NCI-H2171 (cell line): ENCODE data around the gene PKP4.
"Not testable (repeated sequence)": the region's sequence is repeated elsewhere in the genome, so short reads cannot be mapped to it uniquely, and the experiment has no call there.

ENCODE experiments used
- DNase-seq: peaks from one replicate; lab custom pipeline; 2025; lab: John Stamatoyannopoulos, UW

The PKP4 gene, protein sequence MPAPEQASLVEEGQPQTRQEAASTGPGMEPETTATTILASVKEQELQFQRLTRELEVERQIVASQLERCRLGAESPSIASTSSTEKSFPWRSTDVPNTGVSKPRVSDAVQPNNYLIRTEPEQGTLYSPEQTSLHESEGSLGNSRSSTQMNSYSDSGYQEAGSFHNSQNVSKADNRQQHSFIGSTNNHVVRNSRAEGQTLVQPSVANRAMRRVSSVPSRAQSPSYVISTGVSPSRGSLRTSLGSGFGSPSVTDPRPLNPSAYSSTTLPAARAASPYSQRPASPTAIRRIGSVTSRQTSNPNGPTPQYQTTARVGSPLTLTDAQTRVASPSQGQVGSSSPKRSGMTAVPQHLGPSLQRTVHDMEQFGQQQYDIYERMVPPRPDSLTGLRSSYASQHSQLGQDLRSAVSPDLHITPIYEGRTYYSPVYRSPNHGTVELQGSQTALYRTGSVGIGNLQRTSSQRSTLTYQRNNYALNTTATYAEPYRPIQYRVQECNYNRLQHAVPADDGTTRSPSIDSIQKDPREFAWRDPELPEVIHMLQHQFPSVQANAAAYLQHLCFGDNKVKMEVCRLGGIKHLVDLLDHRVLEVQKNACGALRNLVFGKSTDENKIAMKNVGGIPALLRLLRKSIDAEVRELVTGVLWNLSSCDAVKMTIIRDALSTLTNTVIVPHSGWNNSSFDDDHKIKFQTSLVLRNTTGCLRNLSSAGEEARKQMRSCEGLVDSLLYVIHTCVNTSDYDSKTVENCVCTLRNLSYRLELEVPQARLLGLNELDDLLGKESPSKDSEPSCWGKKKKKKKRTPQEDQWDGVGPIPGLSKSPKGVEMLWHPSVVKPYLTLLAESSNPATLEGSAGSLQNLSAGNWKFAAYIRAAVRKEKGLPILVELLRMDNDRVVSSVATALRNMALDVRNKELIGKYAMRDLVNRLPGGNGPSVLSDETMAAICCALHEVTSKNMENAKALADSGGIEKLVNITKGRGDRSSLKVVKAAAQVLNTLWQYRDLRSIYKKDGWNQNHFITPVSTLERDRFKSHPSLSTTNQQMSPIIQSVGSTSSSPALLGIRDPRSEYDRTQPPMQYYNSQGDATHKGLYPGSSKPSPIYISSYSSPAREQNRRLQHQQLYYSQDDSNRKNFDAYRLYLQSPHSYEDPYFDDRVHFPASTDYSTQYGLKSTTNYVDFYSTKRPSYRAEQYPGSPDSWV

DNA sequence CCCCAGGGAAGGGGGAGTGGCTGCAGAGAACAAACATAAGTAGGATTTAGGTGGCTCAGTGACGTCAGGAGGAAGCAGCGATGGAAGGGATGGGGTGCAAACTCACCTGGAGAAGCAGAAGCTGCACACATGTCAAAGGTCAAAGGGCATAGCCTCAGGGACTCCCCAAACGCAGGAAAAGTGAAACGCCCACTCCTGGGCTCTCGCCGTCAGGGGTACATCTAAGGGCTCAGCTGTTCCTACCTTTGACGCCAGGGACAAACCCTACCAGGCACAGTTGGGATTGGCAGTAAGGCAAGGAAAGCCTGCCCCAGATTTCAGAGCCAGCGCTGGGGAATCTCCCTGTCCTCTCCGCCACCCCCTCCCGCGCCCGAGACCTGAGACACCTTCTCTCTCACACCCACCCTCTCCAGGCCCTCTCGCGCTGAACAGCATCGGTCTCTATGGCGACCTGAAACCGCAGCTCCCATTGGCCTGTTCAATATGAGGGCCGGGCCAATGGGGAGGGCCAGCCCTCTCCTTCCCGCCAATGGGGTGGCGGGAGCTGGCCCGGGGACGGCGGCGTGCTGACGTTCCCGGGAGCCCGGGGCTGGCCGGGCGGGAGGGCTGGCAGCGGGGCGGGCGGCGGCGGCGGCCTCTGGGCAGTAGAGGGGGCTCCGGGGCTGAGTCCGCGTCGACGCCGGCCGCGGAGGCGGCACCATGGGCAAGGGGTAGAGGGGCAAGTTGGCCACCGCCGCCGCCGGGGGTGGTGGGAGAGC, at the start of gene PKP4, which contains the start of gene CCDC148:
Gene PKP4 (plus strand): TSS at position 644 of the 758 bp plus-strand sequence. CDS start 76,233 bp downstream, outside the sequence.
Gene CCDC148 (minus strand): TSS at position 445 of the 758 bp plus-strand sequence. CDS start 314 bp downstream, at position 131.
- DNase-seq, result peak; percentile 94

DNA sequence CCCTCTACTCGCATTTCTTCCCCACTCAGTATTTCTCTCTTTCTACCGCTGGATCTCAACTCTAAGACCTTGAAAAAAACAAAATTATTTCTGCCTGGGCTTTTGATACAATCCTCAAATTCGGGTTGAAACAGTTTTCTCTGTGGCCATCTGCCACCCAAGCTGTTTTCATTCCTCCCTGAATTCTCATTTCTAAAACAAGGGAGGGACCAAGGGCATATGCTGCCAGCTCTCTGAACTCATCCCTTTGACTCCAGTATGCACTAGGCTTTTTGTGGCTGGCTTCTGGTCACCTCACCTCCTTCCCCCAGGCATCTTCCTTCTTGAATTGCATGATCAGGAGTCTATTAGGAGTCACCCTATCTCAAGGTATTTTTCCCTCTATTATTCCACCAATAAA, 49.7 kb upstream of the PKP4 start:
- peak; percentile 85 for DNase-seq

DNA sequence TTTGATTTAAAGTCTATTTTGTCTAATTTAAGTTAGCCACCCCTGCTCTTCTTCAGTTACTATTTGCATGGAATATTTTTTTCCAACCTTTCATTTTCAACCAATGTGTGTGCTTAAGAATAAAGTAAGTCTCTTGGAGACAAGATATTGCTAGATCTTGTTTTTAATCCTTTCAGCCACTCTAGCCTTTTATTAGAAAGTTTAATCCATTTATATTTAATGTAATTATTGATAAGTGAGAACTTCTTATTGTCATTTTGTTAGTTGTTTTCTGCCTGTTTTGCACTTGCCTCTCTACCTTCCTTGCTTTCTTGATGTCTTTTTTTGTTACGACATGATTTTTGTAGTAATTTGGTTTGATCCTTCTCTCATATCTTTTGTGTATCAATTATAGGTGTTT, 46.6 kb upstream of the PKP4 start:
- no peak for DNase-seq

DNA sequence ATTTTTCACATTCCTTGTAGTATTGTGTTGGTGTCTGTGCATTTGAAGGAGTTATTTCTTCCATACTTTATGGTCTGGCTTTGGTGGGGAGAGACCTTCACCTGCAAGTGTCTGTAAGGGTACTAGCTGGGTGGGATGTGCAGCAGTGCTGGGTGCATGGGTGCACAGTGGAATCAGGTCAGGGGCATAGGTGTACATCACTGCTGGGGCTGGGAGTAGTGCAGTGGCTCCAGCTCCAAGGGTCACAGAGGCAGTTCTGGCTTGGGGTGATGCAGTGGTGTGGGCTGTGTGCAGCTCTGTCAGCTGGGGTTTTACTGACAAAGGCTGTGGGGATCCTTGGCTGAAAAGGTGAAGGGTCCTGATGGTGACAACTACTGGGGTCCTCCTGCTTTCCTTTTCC, 45.0 kb upstream of the PKP4 start:
- no peak for DNase-seq

DNA sequence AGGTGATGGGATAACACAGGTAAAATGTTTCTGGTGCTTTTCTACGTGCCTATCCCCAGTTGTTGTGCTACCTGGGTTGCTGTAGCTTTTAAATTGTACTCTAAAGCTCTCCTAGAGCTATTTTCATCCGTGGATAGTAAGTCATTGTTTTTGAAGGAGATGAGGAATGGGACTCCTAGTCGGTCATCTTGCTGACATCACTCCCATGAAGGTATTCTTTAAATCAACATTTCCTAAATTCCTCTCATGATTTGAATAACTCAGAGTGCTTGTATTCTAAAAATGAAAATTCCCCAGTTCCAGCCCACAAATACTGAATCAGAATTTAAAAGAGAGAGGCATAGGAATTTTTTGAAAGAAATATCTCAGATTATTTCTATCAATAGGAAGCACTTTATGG, 44.5 kb upstream of the PKP4 start:
- no peak for DNase-seq

DNA sequence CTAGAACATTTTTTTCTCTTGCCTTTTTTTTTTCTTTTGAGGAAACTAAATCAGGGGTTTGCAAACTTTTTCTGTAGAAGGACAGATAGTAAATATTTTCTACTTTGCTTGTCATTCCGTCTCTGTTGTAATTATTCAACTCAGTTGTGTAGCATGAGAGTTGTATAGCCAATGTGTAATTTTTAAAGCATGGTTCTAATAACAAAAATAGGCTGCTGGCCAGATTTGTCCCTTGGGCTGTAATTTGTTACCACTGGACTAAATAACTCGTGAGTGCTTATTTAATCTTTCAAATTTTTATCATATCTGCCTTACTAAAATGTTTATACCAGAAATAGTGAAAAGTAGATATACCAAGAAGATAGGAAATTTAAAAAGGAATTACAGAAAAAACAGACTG, 43.2 kb upstream of the PKP4 start:
- DNase-seq, result no peak

DNA sequence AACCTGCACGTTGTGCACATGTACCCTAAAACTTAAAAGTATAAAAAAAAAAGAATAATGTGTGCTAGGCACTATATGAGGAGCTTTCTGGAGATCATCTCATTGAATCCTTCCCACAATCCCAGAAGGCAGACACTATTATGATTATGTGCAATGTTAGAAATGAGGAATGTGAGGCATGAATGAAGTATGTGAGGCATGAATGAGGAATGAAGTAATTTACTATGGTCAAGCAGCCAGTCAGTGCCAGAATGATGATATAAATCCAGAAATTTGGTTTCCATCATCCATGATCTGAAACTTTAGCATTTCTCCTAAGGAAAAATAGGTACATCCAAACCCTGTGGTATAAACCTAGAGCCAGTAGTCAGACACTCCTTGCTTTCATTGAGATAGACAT, 42.2 kb upstream of the PKP4 start:
- no peak for DNase-seq

DNA sequence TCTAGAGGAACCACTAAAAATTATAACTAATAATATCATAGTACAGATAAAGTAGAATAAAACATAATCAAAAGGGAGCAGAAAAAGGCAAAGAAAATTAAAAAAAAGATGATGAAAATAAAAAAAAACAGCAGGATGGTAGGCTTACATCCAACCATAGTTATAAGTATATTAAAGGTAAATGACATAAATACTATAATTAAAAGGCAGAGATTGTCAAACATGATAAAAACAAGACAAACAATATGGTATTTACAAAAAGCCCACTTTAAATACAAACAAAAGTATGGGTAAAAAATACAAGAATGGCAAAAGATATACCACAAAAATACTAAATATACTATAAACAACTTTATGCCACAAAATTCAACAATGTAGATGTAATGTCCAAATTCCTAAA, 24.6 kb upstream of the PKP4 start:
- DNase-seq, result no peak

DNA sequence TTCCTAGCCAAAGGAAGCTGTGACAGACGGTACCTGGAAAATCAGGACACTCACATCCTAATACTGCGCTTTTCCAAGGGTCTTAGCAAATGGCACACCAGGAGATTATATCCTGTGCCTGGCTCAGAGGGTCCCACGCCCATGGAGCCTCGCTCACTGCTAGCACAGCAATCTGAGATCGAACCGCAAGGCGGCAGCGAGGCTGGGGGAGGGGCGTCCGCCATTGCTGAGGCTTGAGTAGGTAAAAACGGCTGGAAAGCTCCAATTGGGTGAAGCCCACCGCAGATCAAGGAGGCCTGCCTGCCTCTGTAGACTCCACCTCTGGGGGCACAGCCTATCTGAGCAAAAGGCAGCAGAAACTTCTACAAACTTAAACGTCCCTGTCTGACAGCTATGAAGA, 23.0 kb upstream of the PKP4 start:
- not testable (repeated sequence) for DNase-seq

DNA sequence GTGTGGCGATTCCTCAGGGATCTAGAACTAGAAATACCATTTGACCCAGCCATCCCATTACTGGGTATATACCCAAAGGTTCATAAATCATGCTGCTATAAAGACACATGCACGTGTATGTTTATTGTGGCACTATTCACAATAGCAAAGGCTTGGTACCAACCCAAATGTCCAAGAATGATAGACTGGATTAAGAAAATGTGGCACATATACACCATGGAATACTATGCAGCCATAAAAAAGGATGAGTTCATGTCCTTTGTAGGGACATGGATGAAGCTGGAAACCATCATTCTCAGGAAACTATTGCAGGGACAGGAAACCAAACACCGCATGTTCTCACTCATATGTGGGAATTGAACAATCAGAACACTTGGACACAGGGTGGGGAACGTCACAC, 17.7 kb upstream of the PKP4 start:
- DNase-seq, result not testable (repeated sequence)

DNA sequence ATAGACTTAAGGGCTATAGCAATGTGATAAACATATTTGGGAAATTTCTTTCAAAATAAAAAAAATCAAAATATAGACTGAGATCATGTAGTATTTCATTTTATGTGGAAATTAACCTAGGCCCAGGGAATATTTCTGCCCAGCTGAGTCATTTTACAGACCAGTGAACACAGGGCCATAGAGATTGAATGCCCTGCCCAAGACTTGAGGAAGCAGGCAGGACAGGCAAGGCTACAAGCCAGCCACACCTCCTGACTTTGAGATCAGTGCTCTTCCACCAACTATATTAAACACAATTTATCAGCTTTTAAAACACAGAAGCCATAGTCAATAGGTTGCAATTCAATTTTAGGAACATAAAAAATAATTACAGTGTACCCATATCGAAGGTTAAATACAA, 13.1 kb upstream of the PKP4 start:
- DNase-seq, result no peak

DNA sequence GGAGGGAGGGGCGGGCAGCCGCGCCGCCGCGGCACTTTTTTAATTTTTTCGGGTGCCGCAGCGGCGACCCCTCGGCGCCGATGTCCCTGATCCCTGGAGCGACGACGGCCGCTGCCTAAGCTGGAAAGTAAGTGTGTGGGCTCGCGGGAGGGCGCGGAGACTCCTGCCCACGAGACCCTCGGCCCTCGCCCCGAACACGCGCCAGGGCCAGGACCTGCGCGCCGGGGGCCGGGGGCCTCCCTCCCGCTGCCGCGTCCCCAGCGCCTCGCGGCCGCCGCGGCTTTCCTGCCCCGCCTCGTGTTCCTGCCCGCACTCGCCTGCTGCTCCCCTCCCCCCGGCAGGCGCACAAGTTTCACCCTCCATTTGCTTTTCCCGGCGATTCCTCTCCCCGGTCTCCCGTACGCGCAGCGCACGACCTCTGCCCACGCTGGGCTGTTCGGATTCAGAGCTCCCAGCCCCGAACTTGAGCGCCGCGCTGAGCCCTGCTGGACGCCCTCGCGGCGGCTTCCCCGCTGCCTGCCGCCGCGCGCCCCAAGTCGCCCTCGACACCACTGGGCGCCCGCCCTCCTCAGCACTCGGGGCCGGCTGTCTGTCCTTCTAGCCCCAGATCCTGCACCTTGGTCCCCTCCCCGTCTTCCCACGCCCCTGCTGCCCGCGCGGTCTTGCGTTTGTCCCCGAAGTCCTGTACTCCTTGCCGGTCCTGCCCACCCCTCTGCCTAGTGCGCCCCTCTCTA, 507 bp downstream of the PKP4 start:
- peak; percentile 59 for DNase-seq

DNA sequence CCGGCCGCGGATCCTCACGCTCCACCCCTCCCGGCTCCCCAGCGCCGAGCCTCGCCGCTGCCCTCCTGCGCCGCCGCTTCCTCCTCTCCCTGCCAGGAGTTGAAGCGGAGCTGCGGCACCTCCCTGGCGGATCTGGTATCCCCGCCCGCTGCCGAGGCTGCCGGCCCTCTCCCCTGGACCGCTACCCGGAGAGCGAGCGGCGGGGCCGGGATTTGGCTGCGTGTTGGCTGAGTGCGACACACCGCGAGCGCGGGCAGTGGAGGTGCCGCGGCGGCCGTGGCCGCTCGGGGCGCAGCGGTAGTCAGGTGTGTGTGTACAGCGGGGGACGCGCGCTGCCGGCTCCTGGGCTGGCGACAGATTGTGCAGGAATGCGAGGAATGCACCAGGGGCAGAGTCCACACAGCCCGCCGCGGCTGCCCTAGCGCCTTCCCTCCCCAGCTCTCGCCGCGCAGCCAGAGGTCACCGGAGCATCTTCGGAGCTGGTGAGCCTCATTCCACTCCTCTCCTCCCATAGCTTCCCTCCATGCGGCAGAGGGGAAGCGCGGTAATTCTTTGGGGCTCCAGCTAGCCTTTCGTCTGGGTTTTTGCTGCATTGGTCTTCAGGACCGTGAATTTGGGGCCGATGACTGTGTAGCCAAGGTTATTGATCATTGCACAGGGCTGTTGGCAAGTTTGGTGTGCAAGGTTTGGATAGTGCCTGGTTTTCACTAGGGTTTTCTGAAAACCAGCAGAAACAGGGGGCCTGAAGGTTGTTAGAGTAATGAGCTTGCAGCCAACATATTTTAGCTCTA, 1.3 kb downstream of the PKP4 start:
- DNase-seq, result peak; percentile 65

DNA sequence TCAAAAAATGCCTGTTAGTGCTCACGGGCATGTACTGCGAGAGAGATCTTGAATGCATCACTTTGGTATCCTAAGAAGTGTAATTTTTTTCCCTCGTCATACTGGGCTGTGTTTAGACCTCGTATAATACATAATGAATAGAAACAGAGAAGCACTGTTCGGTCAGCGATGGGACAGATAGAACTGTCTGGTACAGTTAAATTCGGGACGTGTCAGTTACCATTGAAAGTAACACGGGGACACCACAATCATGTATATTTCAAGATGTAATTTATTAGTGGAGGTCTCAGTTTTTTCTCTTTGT, 1.8 kb downstream of the PKP4 start:
- DNase-seq, result no peak

DNA sequence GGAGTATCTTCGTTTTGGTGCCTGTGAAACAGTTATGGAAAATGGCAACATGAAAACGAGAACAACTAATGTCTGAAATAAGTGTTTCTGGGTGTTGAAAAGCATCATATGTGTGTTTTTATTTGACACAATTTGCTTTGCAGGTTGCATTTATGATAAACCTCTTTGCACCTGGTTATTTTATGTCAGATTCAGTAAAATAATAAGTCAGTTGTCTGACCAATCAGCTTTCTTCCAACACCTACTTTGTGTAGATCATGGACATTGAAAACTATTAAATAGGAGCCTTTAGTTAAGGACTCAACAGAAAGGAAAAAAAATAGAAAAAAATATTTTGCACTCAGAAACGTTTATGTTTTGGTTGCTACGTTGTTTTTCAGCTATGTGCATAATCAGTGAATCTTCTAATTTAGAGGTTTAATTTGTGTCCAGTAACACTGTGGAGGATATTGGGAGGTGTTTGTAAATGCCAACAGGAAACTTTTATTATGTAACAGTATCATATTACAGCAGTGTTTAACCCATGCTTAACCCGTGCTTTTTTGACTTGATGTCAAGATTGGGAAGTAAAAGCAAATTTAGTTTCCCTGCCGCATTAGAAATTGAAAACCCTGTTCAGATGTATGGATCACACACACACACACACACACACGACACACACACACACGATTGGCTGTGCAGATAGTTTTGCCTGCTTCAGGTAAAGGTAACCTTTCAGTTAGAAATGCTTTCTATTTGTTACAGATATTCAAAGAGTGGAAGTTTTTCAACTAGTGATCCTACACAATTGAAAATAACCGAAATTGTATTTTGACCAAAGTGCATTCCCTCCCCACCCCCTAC, 2.6 kb downstream of the PKP4 start:
- DNase-seq, result no peak

DNA sequence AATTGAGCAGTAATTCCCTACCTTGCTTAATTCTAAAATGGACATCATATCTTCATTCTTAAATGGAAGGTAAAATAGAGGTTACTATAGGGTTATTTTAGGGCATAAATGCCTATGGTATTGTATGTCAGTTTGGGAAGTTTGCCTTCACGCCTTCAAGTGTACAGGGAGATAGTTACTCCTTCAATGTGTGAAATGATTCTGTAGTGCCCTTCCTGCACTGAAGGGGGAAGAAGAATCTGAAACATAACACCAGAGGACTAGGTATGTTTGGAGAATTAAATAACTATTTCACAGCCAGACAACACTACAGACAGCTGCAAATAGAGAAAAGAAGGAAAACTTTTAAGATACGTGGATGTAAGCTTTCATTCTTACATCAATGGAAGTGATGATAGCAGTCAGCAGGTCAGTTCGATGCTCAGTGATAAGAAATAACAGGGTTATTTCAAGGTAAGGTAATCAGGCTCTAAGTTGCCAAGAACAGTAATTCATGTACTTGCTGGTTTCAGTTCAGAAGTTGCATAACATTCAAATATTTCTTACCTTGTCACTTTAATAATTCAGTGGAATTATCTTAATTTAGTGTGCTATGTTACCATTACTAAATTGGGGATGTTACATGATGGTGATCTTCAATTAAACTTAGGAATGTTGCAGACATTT, 4.0 kb downstream of the PKP4 start:
- DNase-seq, result no peak

DNA sequence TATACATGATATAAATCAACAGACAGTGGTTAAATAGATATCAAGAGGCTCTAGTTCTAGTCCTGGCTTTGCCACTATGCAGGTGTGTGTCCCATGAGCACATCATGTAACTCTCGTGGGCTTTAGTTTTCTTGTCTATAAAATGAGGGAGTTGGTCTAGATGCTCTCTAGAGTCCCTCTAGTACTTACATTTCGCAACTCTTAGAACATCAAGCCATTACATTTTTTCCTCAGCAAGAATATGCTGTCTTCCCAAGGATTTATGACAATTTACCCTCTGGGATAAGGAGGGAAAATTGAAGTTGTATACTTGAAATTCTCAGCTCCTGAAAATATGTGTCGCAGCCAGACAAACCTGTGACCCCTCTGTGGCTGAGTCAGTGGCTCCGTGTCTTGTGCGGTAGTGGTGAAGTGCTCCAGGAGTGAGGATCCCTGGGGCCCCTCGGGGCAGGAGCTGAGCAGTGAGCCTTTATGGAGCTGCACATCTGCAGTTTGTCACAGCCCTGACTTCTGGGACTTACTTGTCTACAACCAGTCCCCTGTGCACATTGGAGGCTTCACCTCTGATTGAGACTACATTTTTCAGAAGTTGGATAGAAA, 6.8 kb downstream of the PKP4 start:
- DNase-seq, result no peak
